ENCODE measurements around the gene SDK1. TPM values are rescaled to one million over a fixed set of nuclear protein-coding genes. Genes with fewer than 3 reads are reported as not detected.

Gene SDK1
- total and polyA plus RNA-seq, 10 of the 15 experiments (the other 5 are each of a cell fraction or from before 2014, with no cell fraction given), result 0.14 to 0.33 TPM; not detected in 8

GRCh38 chr7:3721422-3721821 lies 420.4 kb downstream of the SDK1 start:
- no peak overlapping the region for H3K9ac ChIP-seq (ENCODE audit: control insufficient read depth, insufficient read depth, low read length)
- H4K20me1 ChIP-seq (ENCODE audit: control insufficient read depth, insufficient read depth), result no peaks in the 10 kb centered on the region
- no peak for ATAC-seq
- no peak overlapping the region for H3K4me3 ChIP-seq
- FAIRE-seq, result no peak
- no peak overlapping the region for H2AFZ ChIP-seq (ENCODE audit: control insufficient read depth, low read depth, low read length)
- DNase-seq (ENCODE audit: low read depth, low spot score), result no peak
- ChIA-PET CTCF (no interaction called here), RAD21 (ENCODE audit: unreplicated experiment) (no interaction called here), POLR2A (no interaction called here), SMC1A (ENCODE audit: uncharacterized antibody, unreplicated experiment) (no interaction called here)
- in situ Hi-C loops (cut with MboI) (no loop called here), intact Hi-C loops (cut with micrococcal nuclease; ENCODE audit: unreplicated experiment) (no loop called here)
- no TSS peak for BruUV-seq (replicated peaks)
- TF ChIP-seq NR2C2 (IDR thresholded peaks at IDR 0.05; ENCODE audit: borderline replicate concordance, control insufficient read depth, insufficient read length, low read depth) (no peak), BACH1 (IDR thresholded peaks at IDR 0.05; ENCODE audit: borderline replicate concordance) (no peak), CTCF (IDR thresholded peaks at IDR 0.05 in 2 of 3, conservative IDR thresholded peaks at IDR 0.05 in 1 of 3; ENCODE audit: control insufficient read depth in 2 of 3, extremely low read depth in 1 of 3, insufficient read depth in 1 of 3, low read depth in 3 of 3, low read length in 3 of 3) (no peak), KLF5 (IDR thresholded peaks at IDR 0.05; ENCODE audit: partially characterized antibody) (no peak), POLR2AphosphoS5 (IDR thresholded peaks at IDR 0.05; ENCODE audit: low read length) (no peak), BHLHE40 (IDR thresholded peaks at IDR 0.05; ENCODE audit: borderline replicate concordance in 1 of 2, low read depth in 2 of 2, low read length in 1 of 2) (no peak), IKZF2 (IDR thresholded peaks at IDR 0.05) (no peak), NRF1 (conservative IDR thresholded peaks at IDR 0.05; ENCODE audit: low read depth, low read length) (no peak), SMAD1 (IDR thresholded peaks at IDR 0.05; ENCODE audit: low read depth, partially characterized antibody) (no peak), SRF (IDR thresholded peaks at IDR 0.05; ENCODE audit: low read depth in 2 of 2, low read length in 2 of 2) (no peak), ZBTB4 (CRISPR knock-in tag; IDR thresholded peaks at IDR 0.05) (no peak), YY1 (IDR thresholded peaks at IDR 0.05; ENCODE audit: low read depth, low read length) (no peak), JUND (IDR thresholded peaks at IDR 0.05; ENCODE audit: low read depth, low read length) (no peak), CREM (IDR thresholded peaks at IDR 0.05; ENCODE audit: low read depth) (no peak), ASH2L (IDR thresholded peaks at IDR 0.05; ENCODE audit: borderline replicate concordance, low read depth) (no peak), SMARCA5 (IDR thresholded peaks at IDR 0.05) (no peak), ZNF217 (IDR thresholded peaks at IDR 0.05) (no peak), MEF2B (IDR thresholded peaks at IDR 0.05; ENCODE audit: partially characterized antibody, poor library complexity, severe bottlenecking) (no peak), TAF1 (IDR thresholded peaks at IDR 0.05; ENCODE audit: borderline replicate concordance, low read depth, low read length) (no peak)
- TF ChIP-seq, protein P1, sequence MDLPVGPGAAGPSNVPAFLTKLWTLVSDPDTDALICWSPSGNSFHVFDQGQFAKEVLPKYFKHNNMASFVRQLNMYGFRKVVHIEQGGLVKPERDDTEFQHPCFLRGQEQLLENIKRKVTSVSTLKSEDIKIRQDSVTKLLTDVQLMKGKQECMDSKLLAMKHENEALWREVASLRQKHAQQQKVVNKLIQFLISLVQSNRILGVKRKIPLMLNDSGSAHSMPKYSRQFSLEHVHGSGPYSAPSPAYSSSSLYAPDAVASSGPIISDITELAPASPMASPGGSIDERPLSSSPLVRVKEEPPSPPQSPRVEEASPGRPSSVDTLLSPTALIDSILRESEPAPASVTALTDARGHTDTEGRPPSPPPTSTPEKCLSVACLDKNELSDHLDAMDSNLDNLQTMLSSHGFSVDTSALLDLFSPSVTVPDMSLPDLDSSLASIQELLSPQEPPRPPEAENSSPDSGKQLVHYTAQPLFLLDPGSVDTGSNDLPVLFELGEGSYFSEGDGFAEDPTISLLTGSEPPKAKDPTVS (IDR thresholded peaks at IDR 0.05; ENCODE audit: low read depth, low read length), result no peak
- H3K4me1 ChIP-seq (ENCODE audit: control insufficient read depth, insufficient read depth, low read length), result no peaks in the 10 kb centered on the region
- H3K27me3 ChIP-seq (replicated peaks in 1 of 2; ENCODE audit: control insufficient read depth in 2 of 2, insufficient read depth in 2 of 2, low read length in 1 of 2), result no peaks in the 10 kb centered on the region
- H3K4me2 ChIP-seq (ENCODE audit: control insufficient read depth, insufficient read depth), result no peak overlapping the region
- WGBS (ENCODE audit: insufficient coverage, insufficient replicate concordance, low lambda C conversion rate, missing lambda C conversion rate), result 70% methylated on average over 3 of the region's 3 CpGs
- no peaks in the 10 kb centered on the region for H3K36me3 ChIP-seq (ENCODE audit: control insufficient read depth in 2 of 2, insufficient read depth in 2 of 2, low read length in 1 of 2)
- H3K79me2 ChIP-seq (ENCODE audit: control insufficient read depth, insufficient read depth, low read length), result no peaks in the 10 kb centered on the region
- no peaks in the 10 kb centered on the region for H3K9me3 ChIP-seq (replicated peaks; ENCODE audit: control insufficient read depth, insufficient read depth, low read length)
- no peak overlapping the region for H3K27ac ChIP-seq (ENCODE audit: control insufficient read depth, insufficient read depth)

All from GM12878 (cell line).